ENCODE data around the gene UGT1A4. TPM values are rescaled to one million over a fixed set of nuclear protein-coding genes. Genes with fewer than 3 reads are reported as not detected.

The UGT1A4 gene
- total and polyA plus RNA-seq, 9 of the 15 experiments (the other 6 are each of a cell fraction or from before 2014, with no cell fraction given), result not detected

DNA sequence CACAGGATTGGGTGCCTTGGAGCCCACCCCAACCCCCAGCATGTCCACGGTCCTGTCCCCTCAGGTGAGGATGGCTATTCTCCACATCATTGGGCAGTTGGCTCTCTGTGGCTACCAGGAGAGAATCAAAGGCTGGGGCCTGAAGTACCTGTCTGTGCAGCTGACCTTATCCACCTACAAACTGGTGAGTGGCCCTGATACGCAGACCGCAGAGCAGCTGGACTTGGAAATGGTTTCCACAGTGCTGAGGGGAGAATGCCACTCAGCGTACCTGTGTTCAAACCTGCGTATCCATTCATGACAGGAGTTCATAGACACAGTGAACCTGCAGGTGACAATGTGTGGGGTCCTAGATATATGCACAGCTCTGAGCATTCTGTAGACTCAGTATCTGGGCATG is 81.2 kb downstream of the UGT1A4 start:
- no peaks in the 10 kb centered on the region; a peak in 1 of 5 replicates for H3K4me1 ChIP-seq (replicated peaks in 1 of 2; ENCODE audit: control insufficient read depth in 2 of 2, insufficient read depth in 2 of 2, low read length in 2 of 2)
- no TSS peak for BruUV-seq (replicated peaks)
- DNase-seq (ENCODE audit: extremely low read depth in 1 of 4, low spot score in 3 of 4) (no peak), FAIRE-seq (no peak), ATAC-seq (no peak)
- intact Hi-C loops (cut with micrococcal nuclease), result no loop called here
- H3K27me3 ChIP-seq (ENCODE audit: control insufficient read depth in 2 of 2, insufficient read depth in 2 of 2, low read length in 2 of 2), result peaks cover 0 to 6% of the 10 kb centered on the region in 2 experiments; a peak in 2 of 5 replicates
- WGBS (ENCODE audit: insufficient coverage, low coverage, missing lambda C conversion rate), result 0% methylated on average over 5 of the region's 5 CpGs
- in situ Hi-C loops (cut with MboI), result no loop called here
- no peak overlapping the region for H2AFZ ChIP-seq (ENCODE audit: low read depth, low read length)
- POLR2A ChIA-PET, result no interaction called here
- H3K36me3 ChIP-seq (ENCODE audit: control insufficient read depth, insufficient read depth, low read length), result no peaks in the 10 kb centered on the region
- H3K4me3 ChIP-seq, result no peak overlapping the region
- CTCF ChIA-PET (ENCODE audit: low intra/inter-chr PET ratio), result no interaction called here
- H4K20me1 ChIP-seq (replicated peaks; ENCODE audit: control insufficient read depth, insufficient read depth, low read length), result no peaks in the 10 kb centered on the region
- TF ChIP-seq BHLHE40 (IDR thresholded peaks at IDR 0.05; ENCODE audit: low read length) (no peak), NFYB (IDR thresholded peaks at IDR 0.05; ENCODE audit: extremely low read depth, insufficient read length) (no peak)
- TF ChIP-seq, protein P1, sequence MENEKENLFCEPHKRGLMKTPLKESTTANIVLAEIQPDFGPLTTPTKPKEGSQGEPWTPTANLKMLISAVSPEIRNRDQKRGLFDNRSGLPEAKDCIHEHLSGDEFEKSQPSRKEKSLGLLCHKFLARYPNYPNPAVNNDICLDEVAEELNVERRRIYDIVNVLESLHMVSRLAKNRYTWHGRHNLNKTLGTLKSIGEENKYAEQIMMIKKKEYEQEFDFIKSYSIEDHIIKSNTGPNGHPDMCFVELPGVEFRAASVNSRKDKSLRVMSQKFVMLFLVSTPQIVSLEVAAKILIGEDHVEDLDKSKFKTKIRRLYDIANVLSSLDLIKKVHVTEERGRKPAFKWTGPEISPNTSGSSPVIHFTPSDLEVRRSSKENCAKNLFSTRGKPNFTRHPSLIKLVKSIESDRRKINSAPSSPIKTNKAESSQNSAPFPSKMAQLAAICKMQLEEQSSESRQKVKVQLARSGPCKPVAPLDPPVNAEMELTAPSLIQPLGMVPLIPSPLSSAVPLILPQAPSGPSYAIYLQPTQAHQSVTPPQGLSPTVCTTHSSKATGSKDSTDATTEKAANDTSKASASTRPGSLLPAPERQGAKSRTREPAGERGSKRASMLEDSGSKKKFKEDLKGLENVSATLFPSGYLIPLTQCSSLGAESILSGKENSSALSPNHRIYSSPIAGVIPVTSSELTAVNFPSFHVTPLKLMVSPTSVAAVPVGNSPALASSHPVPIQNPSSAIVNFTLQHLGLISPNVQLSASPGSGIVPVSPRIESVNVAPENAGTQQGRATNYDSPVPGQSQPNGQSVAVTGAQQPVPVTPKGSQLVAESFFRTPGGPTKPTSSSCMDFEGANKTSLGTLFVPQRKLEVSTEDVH (IDR thresholded peaks at IDR 0.05; ENCODE audit: low read depth, partially characterized antibody), result no peak
- no peak overlapping the region for H3K9ac ChIP-seq (ENCODE audit: insufficient read depth in 1 of 2, low read depth in 2 of 2, low read length in 2 of 2)
- no peaks in the 10 kb centered on the region for H3K79me2 ChIP-seq (ENCODE audit: control insufficient read depth, insufficient read depth, low read length)
- H3K4me2 ChIP-seq (ENCODE audit: insufficient read depth, low read length), result no peak overlapping the region
- H3K9me1 ChIP-seq (ENCODE audit: control insufficient read depth, insufficient read depth, low read length), result no peaks in the 10 kb centered on the region
- H3K27ac ChIP-seq (ENCODE audit: extremely low read depth, low read depth, low read length), result no peak overlapping the region
- H3K9me3 ChIP-seq (replicated peaks; ENCODE audit: control insufficient read depth, insufficient read depth, low read depth, low read length), result no peaks in the 10 kb centered on the region

DNA sequence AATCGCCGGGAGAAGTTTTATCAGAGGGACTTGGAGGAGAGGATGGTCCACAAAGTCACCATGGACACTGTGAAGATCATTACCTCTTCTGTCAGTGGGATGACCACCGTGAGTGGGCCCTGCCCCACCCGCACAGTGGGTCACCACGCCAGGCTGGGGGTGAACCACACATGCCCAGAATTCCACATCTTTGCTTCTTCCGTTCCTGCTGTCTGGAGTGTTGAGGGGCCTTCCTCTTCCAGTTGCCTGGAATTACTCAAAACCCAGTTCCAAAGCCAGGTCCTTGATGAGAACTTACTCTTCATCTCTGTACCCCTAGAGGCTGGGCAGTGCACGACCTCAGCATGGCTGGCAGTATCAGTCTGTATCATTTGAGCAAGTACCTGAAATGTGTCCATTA is 81.7 kb downstream of the UGT1A4 start:
- no peak for DNase-seq (ENCODE audit: extremely low read depth in 1 of 4, low spot score in 3 of 4)
- in situ Hi-C loops (cut with MboI), result no loop called here
- H3K4me3 ChIP-seq, result no peak overlapping the region
- FAIRE-seq, result no peak
- H3K9me3 ChIP-seq (replicated peaks; ENCODE audit: control insufficient read depth, insufficient read depth, low read depth, low read length), result no peaks in the 10 kb centered on the region
- no peaks in the 10 kb centered on the region for H3K9me1 ChIP-seq (ENCODE audit: control insufficient read depth, insufficient read depth, low read length)
- H3K27me3 ChIP-seq (ENCODE audit: control insufficient read depth in 2 of 2, insufficient read depth in 2 of 2, low read length in 2 of 2), result peaks cover 0 to 6% of the 10 kb centered on the region in 2 experiments; a peak in 2 of 5 replicates
- no peaks in the 10 kb centered on the region for H3K36me3 ChIP-seq (ENCODE audit: control insufficient read depth, insufficient read depth, low read length)
- POLR2A ChIA-PET, result no interaction called here
- H3K9ac ChIP-seq (ENCODE audit: insufficient read depth in 1 of 2, low read depth in 2 of 2, low read length in 2 of 2), result no peak overlapping the region
- intact Hi-C loops (cut with micrococcal nuclease), result no loop called here
- H3K27ac ChIP-seq (ENCODE audit: extremely low read depth, low read depth, low read length), result no peak overlapping the region
- no peak overlapping the region for H3K4me2 ChIP-seq (ENCODE audit: insufficient read depth, low read length)
- H3K4me1 ChIP-seq (replicated peaks in 1 of 2; ENCODE audit: control insufficient read depth in 2 of 2, insufficient read depth in 2 of 2, low read length in 2 of 2), result no peaks in the 10 kb centered on the region; a peak in 1 of 5 replicates
- no peak for ATAC-seq
- H4K20me1 ChIP-seq (replicated peaks; ENCODE audit: control insufficient read depth, insufficient read depth, low read length), result no peaks in the 10 kb centered on the region
- H3K79me2 ChIP-seq (ENCODE audit: control insufficient read depth, insufficient read depth, low read length), result no peaks in the 10 kb centered on the region
- CTCF ChIA-PET (ENCODE audit: low intra/inter-chr PET ratio), result no interaction called here
- no TSS peak for BruUV-seq (replicated peaks)
- 0% methylated on average over 7 of the region's 7 CpGs for WGBS (ENCODE audit: insufficient coverage, low coverage, missing lambda C conversion rate)
- H2AFZ ChIP-seq (ENCODE audit: low read depth, low read length), result no peak overlapping the region
- TF ChIP-seq, protein P2, sequence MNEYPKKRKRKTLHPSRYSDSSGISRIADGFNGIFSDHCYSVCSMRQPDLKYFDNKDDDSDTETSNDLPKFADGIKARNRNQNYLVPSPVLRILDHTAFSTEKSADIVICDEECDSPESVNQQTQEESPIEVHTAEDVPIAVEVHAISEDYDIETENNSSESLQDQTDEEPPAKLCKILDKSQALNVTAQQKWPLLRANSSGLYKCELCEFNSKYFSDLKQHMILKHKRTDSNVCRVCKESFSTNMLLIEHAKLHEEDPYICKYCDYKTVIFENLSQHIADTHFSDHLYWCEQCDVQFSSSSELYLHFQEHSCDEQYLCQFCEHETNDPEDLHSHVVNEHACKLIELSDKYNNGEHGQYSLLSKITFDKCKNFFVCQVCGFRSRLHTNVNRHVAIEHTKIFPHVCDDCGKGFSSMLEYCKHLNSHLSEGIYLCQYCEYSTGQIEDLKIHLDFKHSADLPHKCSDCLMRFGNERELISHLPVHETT (CRISPR knock-in tag; conservative IDR thresholded peaks at IDR 0.05 in 1 of 2, IDR thresholded peaks at IDR 0.05 in 1 of 2), result no peak
- TF ChIP-seq POLR2AphosphoS2 (IDR thresholded peaks at IDR 0.05; ENCODE audit: low read length) (no peak), ZNF76 (CRISPR knock-in tag; IDR thresholded peaks at IDR 0.05; ENCODE audit: borderline replicate concordance) (no peak), HNRNPH1 (optimal IDR thresholded peaks at IDR 0.05; ENCODE audit: low read depth, low read length) (no peak), ZBED1 (IDR thresholded peaks at IDR 0.05) (no peak), RBM39 (optimal IDR thresholded peaks at IDR 0.05; ENCODE audit: low read depth, low read length) (no peak), ESRRB (CRISPR knock-in tag; IDR thresholded peaks at IDR 0.05; ENCODE audit: borderline replicate concordance) (no peak)
- TF ChIP-seq, protein P3, sequence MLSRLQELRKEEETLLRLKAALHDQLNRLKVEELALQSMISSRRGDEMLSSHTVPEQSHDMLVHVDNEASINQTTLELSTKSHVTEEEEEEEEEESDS (CRISPR knock-in tag; IDR thresholded peaks at IDR 0.05), result no peak

Data from K562 (cell line).